WERI-Rb-1 (cell line): ENCODE measurements around the gene IQUB.
"Not testable (repeated sequence)": the region's sequence is repeated elsewhere in the genome, so short reads cannot be mapped to it uniquely, and the experiment has no call there.

Experiments used
- DNase-seq: peaks from one replicate; pipeline ENCODE4 v3.0.0-alpha.2; 2020
- H3K27ac ChIP-seq: fragments of 250-450 bp; sonication (Bioruptor Pico); 2 replicates; pipeline ENCODE4 v1.5.1; 2020; ENCODE audit warnings: mild to moderate bottlenecking, moderate library complexity
- H3K27me3 ChIP-seq: fragments of 250-450 bp; sonication (Bioruptor Pico); 2 replicates; pipeline ENCODE4 v1.5.1; 2021; ENCODE audit warnings: mild to moderate bottlenecking, low read depth, moderate library complexity; ENCODE audit not compliant: insufficient read depth, severe bottlenecking
- H3K36me3 ChIP-seq: fragments of 250-450 bp; sonication (Bioruptor Pico); 2 replicates; pipeline ENCODE4 v1.5.1; 2020; ENCODE audit warnings: mild to moderate bottlenecking, moderate library complexity
- H3K4me3 ChIP-seq: 2 replicates; pipeline ENCODE4 v1.5.1; 2011; ENCODE audit warnings: low read depth, mild to moderate bottlenecking, control low read depth, low read length
- H3K9me3 ChIP-seq: fragments of 250-450 bp; sonication (Bioruptor Pico); 2 replicates; pipeline ENCODE4 v1.5.1; 2021; ENCODE audit warnings: mild to moderate bottlenecking, moderate library complexity; ENCODE audit not compliant: severe bottlenecking
- CTCF ChIP-seq: IDR thresholded peaks from 2 replicates; pipeline ENCODE4 v1.5.1; 2011; ENCODE audit warnings: low read depth, mild to moderate bottlenecking, control low read depth, inconsistent platforms, low read length

The IQUB gene

GRCh38 chr7:123415625-123416024 lies 118.8 kb downstream of the IQUB start:
- Histone ChIP-seq H3K9me3 (peaks cover 10% of the 10 kb centered on the region), H3K27me3 (no peaks in the 10 kb centered on the region), H3K36me3 (no peaks in the 10 kb centered on the region), H3K4me3 (no peak overlapping the region), H3K27ac (no peak overlapping the region)
- DNase-seq = no peak
- no peak for TF ChIP-seq CTCF

- TF ChIP-seq CTCF = no peak
- H3K36me3 ChIP-seq = no peaks in the 10 kb centered on the region
- no peak overlapping the region for H3K4me3 ChIP-seq
- no peaks in the 10 kb centered on the region for H3K27me3 ChIP-seq
- H3K27ac ChIP-seq = no peak overlapping the region
- no peak for DNase-seq
- H3K9me3 ChIP-seq = no peaks in the 10 kb centered on the region
Observed at GRCh38 chr7:123410273-123410904, 124.0 kb downstream of the IQUB start.

GRCh38 chr7:123407951-123408350 lies 126.4 kb downstream of the IQUB start:
- not testable (repeated sequence) for H3K27ac ChIP-seq, H3K36me3 ChIP-seq, DNase-seq, H3K9me3 ChIP-seq, H3K27me3 ChIP-seq, H3K4me3 ChIP-seq
